Esophagus muscularis mucosa (tissue), 3 donors: ENCODE data around the gene PHLDA1.

ENCODE experiments used
- EP300 ChIP-seq: sonication (generic); formaldehyde crosslinking; IDR thresholded peaks from one replicate; pipeline ENCODE4 v1.6.1; 2017; ENCODE audit warnings: antibody characterized with exemption
- TF ChIP-seq, protein P1 (sequence below), 3 experiments: fragments of 200-600 bp in 2 of 3; fragments of 450-650 bp in 1 of 3; sonication (generic) in 2 of 3; IDR thresholded peaks; one replicate each; pipeline ENCODE4 v1.5.1; 2017 to 2019; ENCODE audit warnings: antibody characterized with exemption in 3 of 3, mild to moderate bottlenecking in 2 of 3, moderate library complexity in 1 of 3

DNA sequence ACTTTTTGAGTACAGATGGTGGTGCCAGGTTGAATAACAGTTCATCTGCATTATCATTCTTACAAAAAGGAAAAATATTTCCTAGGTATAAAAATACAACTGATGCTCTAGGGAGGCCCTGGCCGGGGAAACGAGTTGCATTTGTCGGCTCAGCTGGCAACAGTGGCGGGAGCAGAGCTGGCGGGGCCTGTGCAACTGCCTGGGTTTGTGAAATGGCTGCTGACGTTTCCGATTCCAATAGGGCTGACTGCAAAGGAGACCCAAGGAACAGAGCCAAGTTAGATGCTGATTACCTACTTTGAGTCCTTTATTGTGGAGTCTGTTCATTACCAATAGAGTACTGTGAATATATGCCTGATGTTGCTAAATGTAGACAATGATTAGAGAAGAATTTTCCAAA, 25.8 kb upstream of the PHLDA1 start:
- TF ChIP-seq EP300 = no peak
- TF ChIP-seq, protein P1, sequence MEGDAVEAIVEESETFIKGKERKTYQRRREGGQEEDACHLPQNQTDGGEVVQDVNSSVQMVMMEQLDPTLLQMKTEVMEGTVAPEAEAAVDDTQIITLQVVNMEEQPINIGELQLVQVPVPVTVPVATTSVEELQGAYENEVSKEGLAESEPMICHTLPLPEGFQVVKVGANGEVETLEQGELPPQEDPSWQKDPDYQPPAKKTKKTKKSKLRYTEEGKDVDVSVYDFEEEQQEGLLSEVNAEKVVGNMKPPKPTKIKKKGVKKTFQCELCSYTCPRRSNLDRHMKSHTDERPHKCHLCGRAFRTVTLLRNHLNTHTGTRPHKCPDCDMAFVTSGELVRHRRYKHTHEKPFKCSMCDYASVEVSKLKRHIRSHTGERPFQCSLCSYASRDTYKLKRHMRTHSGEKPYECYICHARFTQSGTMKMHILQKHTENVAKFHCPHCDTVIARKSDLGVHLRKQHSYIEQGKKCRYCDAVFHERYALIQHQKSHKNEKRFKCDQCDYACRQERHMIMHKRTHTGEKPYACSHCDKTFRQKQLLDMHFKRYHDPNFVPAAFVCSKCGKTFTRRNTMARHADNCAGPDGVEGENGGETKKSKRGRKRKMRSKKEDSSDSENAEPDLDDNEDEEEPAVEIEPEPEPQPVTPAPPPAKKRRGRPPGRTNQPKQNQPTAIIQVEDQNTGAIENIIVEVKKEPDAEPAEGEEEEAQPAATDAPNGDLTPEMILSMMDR (IDR thresholded peaks at IDR 0.05) = no peak
